Vagina (tissue), 2 donors: Measurements from ENCODE around the gene CMIP.

Experiments
- POLR2A ChIP-seq, 2 donors: fragments of 450-650 bp; IDR thresholded peaks; one replicate each; pipeline ENCODE4 v1.6.1; 2017; ENCODE audit warnings: antibody characterized with exemption in 2 of 2, mild to moderate bottlenecking in 2 of 2, moderate library complexity in 2 of 2
- POLR2AphosphoS5 ChIP-seq, 2 donors: sonication (generic); formaldehyde crosslinking; IDR thresholded peaks; one replicate each; pipeline ENCODE4 v1.9.0; 2017; ENCODE audit warnings: antibody characterized with exemption in 2 of 2, mild to moderate bottlenecking in 2 of 2, low read depth in 1 of 2; ENCODE audit not compliant: insufficient read depth in 1 of 2
- TF ChIP-seq, protein P1 (sequence below), 3 experiments: fragments of 450-650 bp in 2 of 3; fragments of 200-600 bp in 1 of 3; sonication (generic) in 1 of 3; IDR thresholded peaks; one replicate each; pipeline ENCODE4 v1.5.1; 2017 to 2019; ENCODE audit warnings: antibody characterized with exemption in 3 of 3, mild to moderate bottlenecking in 2 of 3, moderate library complexity in 2 of 3

DNA sequence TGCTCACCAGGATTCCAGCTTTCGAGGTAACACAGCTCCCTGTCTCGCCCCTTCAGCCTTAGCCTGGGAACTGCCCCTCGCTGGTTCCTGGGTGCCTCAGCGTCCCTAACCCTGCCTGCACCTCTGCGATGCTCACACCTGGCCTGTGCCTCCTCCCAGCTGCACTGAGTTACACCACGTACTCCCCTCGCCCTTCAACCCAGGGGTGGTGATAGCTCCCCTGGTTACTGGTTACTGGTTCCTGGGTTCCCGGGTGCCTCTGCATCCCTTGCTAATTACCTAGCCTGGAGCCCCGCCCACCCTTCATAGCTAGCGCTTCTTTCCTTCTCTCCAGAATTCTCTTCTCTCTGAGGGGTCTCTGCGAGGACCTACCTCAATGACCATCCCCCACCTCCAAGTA, 269.2 kb downstream of the CMIP start:
- TF ChIP-seq, protein P1, sequence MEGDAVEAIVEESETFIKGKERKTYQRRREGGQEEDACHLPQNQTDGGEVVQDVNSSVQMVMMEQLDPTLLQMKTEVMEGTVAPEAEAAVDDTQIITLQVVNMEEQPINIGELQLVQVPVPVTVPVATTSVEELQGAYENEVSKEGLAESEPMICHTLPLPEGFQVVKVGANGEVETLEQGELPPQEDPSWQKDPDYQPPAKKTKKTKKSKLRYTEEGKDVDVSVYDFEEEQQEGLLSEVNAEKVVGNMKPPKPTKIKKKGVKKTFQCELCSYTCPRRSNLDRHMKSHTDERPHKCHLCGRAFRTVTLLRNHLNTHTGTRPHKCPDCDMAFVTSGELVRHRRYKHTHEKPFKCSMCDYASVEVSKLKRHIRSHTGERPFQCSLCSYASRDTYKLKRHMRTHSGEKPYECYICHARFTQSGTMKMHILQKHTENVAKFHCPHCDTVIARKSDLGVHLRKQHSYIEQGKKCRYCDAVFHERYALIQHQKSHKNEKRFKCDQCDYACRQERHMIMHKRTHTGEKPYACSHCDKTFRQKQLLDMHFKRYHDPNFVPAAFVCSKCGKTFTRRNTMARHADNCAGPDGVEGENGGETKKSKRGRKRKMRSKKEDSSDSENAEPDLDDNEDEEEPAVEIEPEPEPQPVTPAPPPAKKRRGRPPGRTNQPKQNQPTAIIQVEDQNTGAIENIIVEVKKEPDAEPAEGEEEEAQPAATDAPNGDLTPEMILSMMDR (IDR thresholded peaks at IDR 0.05), result no peak
- no peak for TF ChIP-seq POLR2AphosphoS5 (IDR thresholded peaks at IDR 0.05; ENCODE audit: insufficient read depth in 1 of 2, low read depth in 1 of 2)
- no peak for TF ChIP-seq POLR2A (IDR thresholded peaks at IDR 0.05)
